ENCODE measurements around the gene CLEC7A. TPM values are rescaled to one million over a fixed set of nuclear protein-coding genes. Genes with fewer than 3 reads are reported as not detected.

Gene CLEC7A
- total and polyA plus RNA-seq, 2 experiments from 2014 or later: 1.1 to 2.3 TPM

DNA sequence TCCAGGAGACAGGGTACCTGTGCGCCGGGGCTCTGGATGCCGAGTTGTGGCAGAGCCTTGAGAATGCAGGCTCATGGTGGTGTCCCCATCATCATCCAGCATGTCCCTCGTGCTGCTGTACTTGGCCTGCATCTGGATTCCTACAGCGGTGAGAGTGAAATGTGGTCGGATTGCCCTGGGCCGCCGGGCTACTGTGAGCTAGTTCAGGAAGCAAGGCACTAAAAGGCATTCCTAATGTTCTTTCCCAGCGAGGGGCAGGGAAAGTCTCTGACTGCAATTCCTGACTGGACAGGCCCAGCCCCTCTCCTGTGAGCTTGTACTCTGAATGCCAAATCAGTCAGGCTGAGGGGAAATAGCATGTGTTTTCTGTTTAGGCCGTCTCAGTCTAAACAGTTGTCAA lies 31.2 kb downstream of the CLEC7A start, which contains the start of gene CLEC1A:
Gene CLEC1A, minus strand, starts transcription at position 195 of the 400 bp plus-strand sequence. Its CDS starts 63 bp downstream, at position 132.
- peak within 1 kb of the TSS; percentile 35 for H3K4me2 ChIP-seq
- H3K9me3 ChIP-seq (ENCODE audit: low read depth): no peaks in the 10 kb centered on the region
- no peaks in the 10 kb centered on the region for H3K9me2 ChIP-seq (replicated peaks; ENCODE audit: insufficient read depth)
- H3K4me3 ChIP-seq: no peak within 1 kb of the TSS
- H3K79me2 ChIP-seq: no peaks in the 10 kb centered on the region
- peak within 1 kb of the TSS; percentile 65 for H3K27ac ChIP-seq
- H4K20me1 ChIP-seq (ENCODE audit: insufficient read depth, poor library complexity, severe bottlenecking): no peaks in the 10 kb centered on the region
- 50% methylated on average over 10 of the region's 10 CpGs for WGBS (ENCODE audit: low lambda C conversion rate, missing lambda C conversion rate)
- DNase-seq (ENCODE audit: low spot score): peak; percentile 41
- TF ChIP-seq EZH2phosphoT487 (IDR thresholded peaks at IDR 0.05; ENCODE audit: low read depth, severe bottlenecking, unreplicated experiment) (no peak), EZH2 (IDR thresholded peaks at IDR 0.05; ENCODE audit: borderline replicate concordance) (no peak), CTCF (IDR thresholded peaks at IDR 0.05; ENCODE audit: poor library complexity) (no peak)
- H3K4me1 ChIP-seq (ENCODE audit: insufficient read depth): peaks cover 24% of the 10 kb centered on the region
- no peak within 1 kb of the TSS for H2AFZ ChIP-seq
- H3K27me3 ChIP-seq: no peaks in the 10 kb centered on the region
- no peaks in the 10 kb centered on the region for H3K36me3 ChIP-seq (replicated peaks; ENCODE audit: insufficient read depth, low read depth)

DNA sequence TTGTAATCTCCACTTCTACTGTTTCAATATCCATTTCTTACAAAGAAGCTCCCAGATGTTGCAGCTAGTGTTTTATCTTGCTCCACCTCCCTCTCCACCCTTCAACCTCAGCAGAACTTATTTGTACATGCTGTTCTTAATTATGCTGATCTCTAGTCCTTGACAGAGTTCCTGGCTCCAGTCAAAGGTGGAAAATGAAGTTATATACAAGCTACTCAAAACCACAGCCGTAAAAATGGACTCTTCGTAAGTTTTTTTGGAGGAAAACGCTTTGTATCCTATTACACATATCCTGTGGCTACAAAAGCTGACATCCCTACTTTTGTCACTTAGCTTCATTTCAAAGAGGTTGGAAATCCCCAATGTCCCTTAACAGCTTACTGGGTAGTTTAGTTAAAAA lies 32.5 kb downstream of the CLEC7A start:
- H3K27me3 ChIP-seq: no peaks in the 10 kb centered on the region
- no peak overlapping the region for H3K27ac ChIP-seq
- H3K79me2 ChIP-seq: no peaks in the 10 kb centered on the region
- no peaks in the 10 kb centered on the region for H4K20me1 ChIP-seq (ENCODE audit: insufficient read depth, poor library complexity, severe bottlenecking)
- peaks cover 24% of the 10 kb centered on the region for H3K4me1 ChIP-seq (ENCODE audit: insufficient read depth)
- peak overlapping the region; percentile 35 for H3K4me2 ChIP-seq
- no peaks in the 10 kb centered on the region for H3K9me2 ChIP-seq (replicated peaks; ENCODE audit: insufficient read depth)
- TF ChIP-seq EZH2phosphoT487 (IDR thresholded peaks at IDR 0.05; ENCODE audit: low read depth, severe bottlenecking, unreplicated experiment) (no peak), EZH2 (IDR thresholded peaks at IDR 0.05; ENCODE audit: borderline replicate concordance) (no peak), CTCF (IDR thresholded peaks at IDR 0.05; ENCODE audit: poor library complexity) (no peak)
- no peaks in the 10 kb centered on the region for H3K36me3 ChIP-seq (replicated peaks; ENCODE audit: insufficient read depth, low read depth)
- H2AFZ ChIP-seq: no peak overlapping the region
- DNase-seq (ENCODE audit: low spot score): no peak
- no peak overlapping the region for H3K4me3 ChIP-seq
- H3K9me3 ChIP-seq (ENCODE audit: low read depth): no peaks in the 10 kb centered on the region
- WGBS (ENCODE audit: low lambda C conversion rate, missing lambda C conversion rate): 42% methylated on average over 3 of the region's 3 CpGs

GRCh38 chr12:10095971-10096370 lies 34.0 kb downstream of the CLEC7A start:
- H4K20me1 ChIP-seq (ENCODE audit: insufficient read depth, poor library complexity, severe bottlenecking): no peaks in the 10 kb centered on the region
- TF ChIP-seq EZH2phosphoT487 (IDR thresholded peaks at IDR 0.05; ENCODE audit: low read depth, severe bottlenecking, unreplicated experiment) (no peak), EZH2 (IDR thresholded peaks at IDR 0.05; ENCODE audit: borderline replicate concordance) (no peak), CTCF (IDR thresholded peaks at IDR 0.05; ENCODE audit: poor library complexity) (no peak)
- no peaks in the 10 kb centered on the region for H3K9me3 ChIP-seq (ENCODE audit: low read depth)
- 89% methylated on average over 3 of the region's 3 CpGs for WGBS (ENCODE audit: low lambda C conversion rate, missing lambda C conversion rate)
- DNase-seq (ENCODE audit: low spot score): no peak
- no peaks in the 10 kb centered on the region for H3K27me3 ChIP-seq
- H3K27ac ChIP-seq: no peak overlapping the region
- no peak overlapping the region for H3K4me2 ChIP-seq
- H3K79me2 ChIP-seq: no peaks in the 10 kb centered on the region
- no peak overlapping the region for H3K4me3 ChIP-seq
- H2AFZ ChIP-seq: no peak overlapping the region
- H3K4me1 ChIP-seq (ENCODE audit: insufficient read depth): peaks cover 18% of the 10 kb centered on the region
- no peaks in the 10 kb centered on the region for H3K9me2 ChIP-seq (replicated peaks; ENCODE audit: insufficient read depth)
- no peaks in the 10 kb centered on the region for H3K36me3 ChIP-seq (replicated peaks; ENCODE audit: insufficient read depth, low read depth)

Measured in hepatocyte (in vitro differentiated cells).